Measurements from ENCODE around the gene CHN2.

Gene CHN2

DNA sequence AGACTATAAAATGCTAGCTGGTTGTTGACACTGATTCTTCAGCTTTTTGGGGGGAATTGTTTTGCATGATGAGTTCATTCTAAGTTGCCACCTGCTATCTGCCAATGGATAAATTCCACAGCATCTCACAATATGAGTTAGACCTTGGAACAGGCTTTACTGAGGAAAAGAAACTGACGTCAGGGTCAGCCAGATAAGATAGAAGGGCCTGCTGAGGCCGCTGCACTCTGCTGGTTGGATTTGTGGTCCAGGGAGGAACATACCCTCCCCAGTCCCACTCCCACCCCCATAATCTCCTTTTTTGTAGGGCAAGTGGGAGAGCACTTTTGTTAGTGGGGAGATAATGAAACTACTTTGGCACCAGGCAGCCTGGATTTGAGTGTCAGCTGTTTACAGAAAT lies 258.4 kb downstream of the CHN2 start:
- in situ Hi-C loops (cut with HindIII; ENCODE audit: low sequenced_read_pairs): no loop called here

GRCh38 chr7:29454464-29454863 lies 259.9 kb downstream of the CHN2 start:
- in situ Hi-C loops (cut with HindIII; ENCODE audit: low sequenced_read_pairs): no loop called here

- in situ Hi-C loops (cut with HindIII; ENCODE audit: low sequenced_read_pairs): no loop called here
These were observed 260.4 kb downstream of the CHN2 start for GRCh38 chr7:29454899-29455451.

DNA sequence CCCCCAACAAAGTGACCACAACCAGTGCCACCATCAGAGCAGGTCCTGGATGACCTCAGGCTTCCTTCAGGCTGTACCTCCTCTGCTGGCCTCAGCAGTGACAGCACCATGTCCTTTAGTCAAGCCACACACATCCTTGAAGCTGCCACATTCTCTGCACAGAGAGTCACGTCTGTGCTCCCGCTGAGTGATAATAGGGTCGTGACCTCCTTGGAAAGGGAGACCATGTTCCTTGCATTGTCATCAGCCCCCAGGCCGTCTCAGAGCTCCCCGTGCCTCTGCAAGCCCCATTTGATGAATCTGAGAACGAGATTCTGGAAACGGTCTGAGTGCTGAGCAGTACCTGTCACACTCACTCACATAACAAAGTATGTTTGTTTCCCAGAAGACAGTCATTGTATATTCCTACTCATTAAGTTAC lies 262.6 kb downstream of the CHN2 start:
- in situ Hi-C loops (cut with HindIII; ENCODE audit: low sequenced_read_pairs): no loop called here

- in situ Hi-C loops (cut with HindIII; ENCODE audit: low sequenced_read_pairs): no loop called here
These were observed 263.0 kb downstream of the CHN2 start for GRCh38 chr7:29457565-29458011.

DNA sequence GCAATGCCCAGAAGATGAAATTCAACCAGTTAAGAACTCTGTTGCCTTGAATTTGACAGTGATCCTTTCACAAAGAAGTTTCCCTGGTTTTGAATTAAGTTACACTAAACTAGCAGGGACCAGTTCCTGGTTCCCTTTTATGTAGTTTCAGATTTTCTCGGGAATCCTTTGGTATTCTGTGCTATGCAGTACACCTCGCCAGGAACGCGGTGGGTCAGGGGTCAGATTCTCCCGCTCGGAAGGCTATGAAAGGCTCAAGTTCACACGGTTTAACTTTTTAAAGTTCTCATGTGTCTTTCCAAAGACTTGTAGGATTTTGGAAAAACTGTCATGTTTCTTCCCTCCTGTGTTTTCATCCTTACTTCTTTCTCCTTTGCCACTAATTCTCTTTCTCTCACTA lies 264.4 kb downstream of the CHN2 start:
- in situ Hi-C loops (cut with HindIII; ENCODE audit: low sequenced_read_pairs): no loop called here

DNA sequence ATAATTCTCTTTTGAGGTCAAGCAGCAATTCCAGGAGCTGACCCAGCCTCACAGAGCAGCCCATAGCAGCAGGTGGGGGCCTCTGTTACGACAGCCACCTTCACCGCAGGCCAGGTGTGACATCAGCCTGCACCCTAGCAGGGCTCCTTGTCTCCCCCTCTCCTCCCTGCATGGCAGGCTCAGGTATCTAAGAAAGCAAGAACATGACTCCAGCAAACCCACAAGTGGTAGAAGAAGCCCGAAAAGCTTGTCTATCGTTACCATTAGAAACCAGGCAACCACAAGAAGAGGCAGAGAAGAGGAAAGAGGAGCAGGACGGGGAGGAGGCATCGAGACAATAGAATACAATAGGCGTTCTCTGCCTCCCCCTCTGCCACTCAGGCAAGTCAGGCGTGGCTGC lies 265.0 kb downstream of the CHN2 start:
- in situ Hi-C loops (cut with HindIII; ENCODE audit: low sequenced_read_pairs): no loop called here

- in situ Hi-C loops (cut with HindIII; ENCODE audit: low sequenced_read_pairs): no loop called here
These were observed 267.4 kb downstream of the CHN2 start for GRCh38 chr7:29461996-29462395.

GRCh38 chr7:29463504-29464158 lies 269.1 kb downstream of the CHN2 start:
- in situ Hi-C loops (cut with HindIII; ENCODE audit: low sequenced_read_pairs): no loop called here

GRCh38 chr7:29464753-29465152 lies 270.2 kb downstream of the CHN2 start:
- in situ Hi-C loops (cut with HindIII; ENCODE audit: low sequenced_read_pairs): no loop called here

GRCh38 chr7:29467193-29467926 lies 272.8 kb downstream of the CHN2 start:
- in situ Hi-C loops (cut with HindIII; ENCODE audit: low sequenced_read_pairs): no loop called here

GRCh38 chr7:29468196-29468595 lies 273.6 kb downstream of the CHN2 start:
- in situ Hi-C loops (cut with HindIII; ENCODE audit: low sequenced_read_pairs): no loop called here

DNA sequence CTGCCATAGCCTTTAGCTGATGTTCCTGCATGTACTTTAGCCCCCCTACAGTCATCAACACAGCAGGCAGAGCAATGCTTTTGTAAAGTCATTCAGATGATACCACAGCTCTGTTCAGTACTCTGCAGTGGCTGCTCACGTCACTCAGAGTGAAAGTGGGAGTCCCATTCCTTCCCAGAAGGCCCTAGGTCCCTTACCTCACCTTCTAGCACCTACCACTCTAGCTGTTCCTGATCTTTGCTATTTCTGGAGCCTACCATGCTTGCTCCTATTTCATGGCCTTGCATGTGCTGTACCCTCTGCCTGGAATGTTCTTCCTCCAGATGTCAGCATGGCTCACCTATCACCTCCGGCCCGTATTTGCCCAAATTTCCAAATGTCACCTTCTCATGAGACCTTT lies 274.7 kb downstream of the CHN2 start:
- in situ Hi-C loops (cut with HindIII; ENCODE audit: low sequenced_read_pairs): no loop called here

DNA sequence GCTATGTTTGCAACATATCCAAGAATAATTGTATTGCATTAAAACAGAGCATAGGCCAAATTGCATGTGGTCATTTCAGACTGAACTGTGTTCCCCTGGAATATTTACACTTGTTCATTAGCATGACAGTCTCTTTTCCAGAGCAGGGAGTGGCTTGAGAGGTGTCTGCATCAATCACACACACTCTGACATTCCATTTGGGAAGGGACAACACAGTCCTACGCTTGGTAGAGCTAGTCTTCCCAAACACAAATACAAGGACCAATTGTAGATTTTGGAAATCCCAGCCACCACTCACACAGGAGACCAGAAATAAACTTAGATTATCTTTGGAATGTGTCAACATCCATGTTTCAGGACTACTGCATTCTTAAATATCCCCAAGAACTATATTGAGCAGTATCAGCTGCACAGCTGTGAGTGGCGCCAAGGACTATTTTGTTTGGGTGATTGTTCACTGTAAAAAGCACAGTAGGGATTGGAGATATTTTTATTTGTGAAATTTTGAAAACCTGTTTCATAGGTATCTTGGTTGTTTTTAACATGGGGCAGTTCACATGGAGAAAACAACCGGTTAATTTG lies 275.5 kb downstream of the CHN2 start:
- in situ Hi-C loops (cut with HindIII; ENCODE audit: low sequenced_read_pairs): no loop called here

DNA sequence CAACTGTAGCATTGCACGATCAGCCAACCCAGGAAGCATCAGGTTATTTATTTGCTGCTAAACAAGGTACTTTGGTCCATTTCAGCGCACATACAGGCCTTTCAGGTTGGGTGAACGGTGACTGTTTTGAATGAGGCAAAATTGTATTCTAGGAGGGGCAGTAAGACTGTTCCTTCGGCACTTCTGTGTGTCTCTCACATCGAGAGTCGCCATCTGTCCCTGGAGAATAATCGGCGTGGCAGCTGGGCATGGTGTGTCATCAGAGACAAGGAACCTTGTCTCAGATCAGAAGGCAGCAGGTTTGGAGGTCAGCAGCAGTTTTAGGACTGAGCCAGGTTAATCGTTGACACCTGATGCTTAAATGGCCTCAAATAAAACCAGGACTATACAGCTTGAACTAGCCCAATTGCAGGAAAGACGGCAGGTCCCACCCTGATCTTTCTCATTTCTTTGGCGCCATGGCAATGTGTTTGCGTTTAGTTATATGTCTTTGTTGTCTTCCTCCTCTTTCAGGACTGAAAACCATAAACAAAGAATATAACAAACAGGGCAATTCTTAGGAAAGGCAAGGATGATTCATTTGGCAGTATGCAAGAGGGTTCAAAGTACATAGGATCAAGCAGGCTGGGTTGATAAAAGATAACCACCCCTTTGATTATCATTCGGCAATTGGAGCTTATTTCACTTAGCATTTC lies 277.0 kb downstream of the CHN2 start:
- in situ Hi-C loops (cut with HindIII; ENCODE audit: low sequenced_read_pairs): no loop called here

- in situ Hi-C loops (cut with HindIII; ENCODE audit: low sequenced_read_pairs): no loop called here
These were observed 282.3 kb downstream of the CHN2 start for GRCh38 chr7:29476916-29477315.

- in situ Hi-C loops (cut with HindIII; ENCODE audit: low sequenced_read_pairs): no loop called here
These were observed 283.7 kb downstream of the CHN2 start for GRCh38 chr7:29478226-29478625.

DNA sequence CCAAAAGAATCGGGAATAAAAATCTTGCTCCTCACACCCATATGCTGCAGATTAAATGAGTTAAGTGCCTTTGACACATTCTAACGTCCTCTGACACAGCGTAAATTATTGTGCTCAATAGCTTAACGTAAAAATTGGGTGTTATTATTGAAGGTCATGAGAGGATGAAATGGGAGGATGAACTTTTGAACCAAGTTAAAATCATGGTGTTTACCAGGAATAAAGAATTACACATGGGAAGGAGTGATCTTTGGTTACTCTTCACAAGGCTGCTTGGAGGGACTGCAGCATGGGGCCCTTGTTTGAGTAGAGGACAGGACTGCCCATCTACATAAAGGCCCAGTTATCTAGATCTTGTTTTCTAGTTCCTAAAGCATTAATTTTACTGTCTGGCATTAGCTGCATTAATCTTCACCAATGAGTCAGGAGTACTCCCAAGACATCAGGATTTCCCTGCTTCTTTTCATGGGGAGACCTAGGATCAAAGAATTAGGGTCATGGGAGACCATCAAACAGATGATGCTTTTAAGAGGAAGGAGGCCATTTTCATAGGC lies 284.2 kb downstream of the CHN2 start:
- in situ Hi-C loops (cut with HindIII; ENCODE audit: low sequenced_read_pairs): no loop called here

- in situ Hi-C loops (cut with HindIII; ENCODE audit: low sequenced_read_pairs): no loop called here
These were observed 285.0 kb downstream of the CHN2 start for GRCh38 chr7:29479301-29480200.

DNA sequence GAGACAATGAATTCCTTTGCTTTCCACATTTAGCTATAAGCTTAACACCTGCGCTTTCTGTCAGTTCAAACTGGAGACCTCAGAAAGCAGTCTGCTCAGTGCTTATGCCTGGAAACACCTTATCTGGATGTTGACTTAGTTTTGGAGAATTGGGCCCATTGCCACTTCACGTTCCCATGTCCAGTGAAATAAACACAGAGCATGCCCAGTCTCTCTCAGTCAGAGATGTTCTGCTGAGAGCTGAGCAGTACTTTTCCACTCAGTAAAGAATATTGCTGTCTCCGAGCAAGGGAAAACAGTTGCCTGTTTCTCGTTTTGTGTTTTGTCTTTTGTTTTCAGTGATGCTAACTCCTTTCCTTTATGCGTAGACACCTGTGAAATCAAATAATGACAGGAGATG lies 285.9 kb downstream of the CHN2 start:
- in situ Hi-C loops (cut with HindIII; ENCODE audit: low sequenced_read_pairs): no loop called here
